RCC 7860 (cell line): ENCODE results near the gene SASH1.

Source experiments
- DNase-seq: peaks from one replicate; pipeline ENCODE4 v3.0.0-alpha.2; 2015; ENCODE audit warnings: low spot score
- FAIRE-seq: peaks from 2 replicates; lab custom pipeline; 2012; peaks lifted over from hg19 to GRCh38; lab: Jason Lieb, UNC

SASH1 gene

DNA sequence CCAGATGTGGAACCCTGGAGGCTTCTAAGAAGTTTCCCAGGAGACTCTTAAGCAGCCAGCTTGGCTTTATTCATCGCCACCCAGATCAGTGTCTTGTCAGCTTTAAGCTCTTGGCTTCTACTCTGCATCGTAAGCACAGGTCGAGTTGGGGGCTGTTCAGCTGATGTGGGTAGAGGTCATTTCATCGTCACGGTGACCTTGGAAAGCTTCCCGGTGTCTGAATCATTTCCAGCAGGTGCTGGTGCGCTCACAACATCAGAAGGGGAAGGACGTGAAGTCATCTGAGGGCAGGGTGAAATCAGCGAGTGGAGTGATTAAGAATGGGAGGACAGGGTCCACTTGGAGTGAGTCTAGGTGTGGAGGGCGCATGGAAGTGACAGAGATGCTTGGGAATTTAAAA, 112.6 kb downstream of the SASH1 start:
- FAIRE-seq: no peak
- no peak for DNase-seq

DNA sequence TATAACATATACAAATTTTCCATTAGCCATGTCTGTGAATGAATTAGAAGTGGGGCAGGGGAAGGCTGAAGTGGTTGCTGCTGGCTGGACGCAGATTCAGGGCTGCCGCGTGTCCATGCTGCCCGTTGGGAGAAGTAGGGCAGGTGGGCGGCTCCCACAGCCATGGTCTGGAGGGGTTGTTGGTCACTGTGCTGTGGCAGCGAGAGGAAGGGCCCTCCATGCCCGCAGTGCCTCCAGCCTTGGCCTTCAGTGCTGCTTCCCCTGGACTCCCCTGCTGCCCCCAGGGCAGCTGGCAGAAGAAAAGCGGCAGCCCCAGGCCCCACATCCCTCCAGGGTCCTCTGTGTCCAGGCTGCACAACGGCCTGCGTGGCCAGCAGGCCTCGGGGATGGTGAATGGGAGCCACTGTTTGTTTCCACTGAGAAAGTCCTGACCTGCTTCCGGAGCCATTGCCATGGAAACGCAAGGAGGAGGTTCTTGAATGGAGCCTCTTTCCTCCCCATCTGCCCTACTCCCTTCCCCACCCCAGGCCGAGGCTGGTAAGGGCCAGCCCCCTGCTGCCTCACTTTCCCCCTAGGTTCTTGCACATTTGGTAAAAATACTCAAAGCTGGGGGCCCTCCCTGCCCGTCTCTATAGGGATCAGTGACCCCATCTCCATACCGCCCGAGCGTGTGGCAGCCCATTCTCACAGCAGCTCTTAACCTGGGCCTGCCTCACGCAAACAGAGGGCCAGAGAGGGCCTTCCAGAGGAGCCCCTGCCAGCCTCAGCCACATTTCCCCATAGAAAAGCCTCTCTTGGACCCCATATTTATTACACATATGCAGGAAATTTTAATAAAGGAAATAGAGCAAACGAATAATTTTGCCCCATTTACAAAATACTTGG, 113.3 kb downstream of the SASH1 start:
- DNase-seq (no peak), FAIRE-seq (no peak)

DNA sequence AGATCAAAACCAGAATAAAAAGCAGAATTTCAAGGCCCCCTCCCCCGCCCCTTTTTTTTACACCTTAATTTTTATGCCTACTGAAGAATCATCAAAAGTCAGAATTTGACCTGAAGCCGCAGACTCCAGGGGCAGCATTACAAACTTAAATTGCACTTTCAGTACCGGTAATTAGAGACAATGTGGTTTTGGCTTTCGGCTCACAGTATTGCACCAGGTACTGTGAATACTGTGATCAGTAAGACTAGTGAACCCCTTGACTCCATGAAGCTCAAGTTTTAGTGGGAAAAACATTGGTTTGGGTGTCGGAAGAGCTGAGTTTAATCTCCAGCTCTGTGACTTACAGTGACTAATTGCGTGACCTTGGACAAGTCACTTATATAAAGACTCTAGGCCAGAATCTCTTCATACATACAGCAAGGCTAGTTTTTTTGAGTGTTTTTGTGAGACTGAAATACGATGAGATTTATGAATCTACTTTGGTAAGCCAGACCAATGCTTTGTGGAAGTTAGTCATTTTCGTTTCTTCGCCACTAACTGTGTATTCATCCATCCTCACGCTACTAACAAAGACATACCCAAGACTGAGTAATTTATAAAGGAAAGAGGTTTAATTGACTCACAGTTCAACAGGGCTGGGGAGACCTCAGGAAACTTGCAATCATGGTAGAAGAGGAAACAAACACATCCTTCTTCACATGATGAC, 114.7 kb downstream of the SASH1 start:
- DNase-seq (no peak), FAIRE-seq (no peak)

DNA sequence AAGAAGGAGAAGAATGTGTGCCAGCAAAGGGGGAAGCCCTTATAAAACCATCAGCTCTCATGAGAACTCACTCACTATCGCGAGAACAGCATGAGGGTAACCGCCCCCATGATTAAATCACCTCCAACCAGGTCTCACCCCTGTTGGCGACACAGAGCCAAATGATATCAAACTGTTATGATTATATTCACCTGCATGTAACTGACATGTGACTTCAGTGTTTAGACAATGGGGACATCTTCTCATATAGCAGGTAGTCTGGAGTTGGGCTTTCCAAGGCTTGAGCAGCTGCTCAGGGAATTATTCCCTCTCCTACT, 115.2 kb downstream of the SASH1 start:
- no peak for DNase-seq
- no peak for FAIRE-seq

DNA sequence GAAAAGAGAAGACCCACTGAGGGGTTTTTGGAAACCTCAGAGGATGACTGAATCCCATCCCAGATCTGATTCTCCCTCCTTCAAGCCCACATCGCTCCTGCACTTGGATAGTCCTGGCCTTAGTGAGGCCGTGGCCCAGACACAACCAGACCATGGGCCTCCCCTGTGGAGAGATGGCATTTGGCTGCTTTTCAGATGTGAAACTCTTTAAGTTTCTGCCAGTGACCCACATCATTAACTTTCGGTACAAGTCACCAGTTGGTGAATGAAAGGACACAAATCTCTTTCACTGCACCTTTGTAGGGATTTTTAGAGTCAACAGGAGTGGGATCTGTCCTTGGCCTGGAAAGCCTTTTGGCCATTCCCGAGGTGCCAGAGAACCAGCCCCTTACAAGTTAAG, 116.6 kb downstream of the SASH1 start:
- FAIRE-seq (no peak), DNase-seq (no peak)

DNA sequence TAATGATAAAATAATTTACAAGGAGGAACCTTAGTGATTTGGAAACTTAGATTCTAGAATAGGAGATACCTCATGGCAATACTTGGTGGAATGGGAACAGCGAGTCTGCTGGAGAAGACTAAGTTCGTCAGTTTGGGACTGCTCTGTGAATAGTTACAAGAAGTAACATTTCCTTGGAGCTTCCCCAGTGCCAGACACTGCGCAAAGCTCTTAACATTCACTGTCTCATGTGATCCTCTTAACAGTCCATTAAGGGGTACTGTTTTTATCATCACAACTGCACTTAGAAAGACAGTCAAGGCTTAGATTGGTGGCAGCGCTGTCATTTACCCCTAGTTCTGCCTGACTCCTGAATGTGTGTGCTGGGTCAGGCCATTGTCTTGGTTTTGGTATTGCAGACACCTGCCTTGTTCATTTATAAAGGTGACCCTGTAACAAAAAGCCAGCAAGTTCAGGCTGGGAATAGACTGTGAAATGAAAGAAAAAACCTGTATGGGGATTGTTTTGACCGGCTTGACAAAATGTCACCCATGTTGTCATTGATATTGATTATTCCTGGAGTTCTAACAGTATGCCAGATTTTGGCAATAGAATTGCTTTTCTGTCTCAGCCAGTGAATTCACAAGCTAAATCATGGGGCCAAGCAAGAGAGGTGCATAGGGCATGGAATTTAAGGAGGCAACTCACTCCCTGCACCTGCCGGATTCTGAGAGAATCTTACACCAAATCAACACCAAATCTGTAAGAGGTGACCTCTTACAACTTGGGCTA, 118.4 kb downstream of the SASH1 start:
- DNase-seq (no peak), FAIRE-seq (no peak)

DNA sequence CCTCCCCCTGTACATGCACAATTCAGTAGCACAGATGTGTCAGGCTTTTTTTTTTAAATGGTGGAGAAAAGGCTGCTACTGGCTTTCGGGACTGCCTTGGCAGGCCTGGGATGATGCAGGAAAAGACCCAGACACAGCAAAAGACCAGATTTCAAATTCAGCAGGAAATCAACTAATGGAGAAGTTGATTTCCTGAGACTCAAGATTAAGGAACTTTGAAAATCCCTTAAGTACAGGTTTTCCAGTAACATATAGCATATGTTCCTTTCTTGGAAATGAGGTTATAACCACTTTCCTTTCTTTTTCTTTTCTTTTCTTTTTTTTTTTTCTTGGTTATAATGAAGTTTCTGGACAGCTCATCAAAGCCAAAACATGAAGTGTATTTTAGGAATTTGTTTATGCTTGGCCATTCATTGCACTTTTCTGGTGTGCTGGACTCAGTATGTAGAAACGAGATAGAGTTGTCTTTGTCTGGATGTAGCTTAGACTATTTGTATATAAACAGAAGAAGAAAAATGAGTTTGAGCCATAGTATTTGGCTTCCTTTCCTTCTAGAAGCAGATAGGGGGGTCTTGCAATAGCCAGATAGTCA, 119.4 kb downstream of the SASH1 start:
- DNase-seq: no peak
- no peak for FAIRE-seq

DNA sequence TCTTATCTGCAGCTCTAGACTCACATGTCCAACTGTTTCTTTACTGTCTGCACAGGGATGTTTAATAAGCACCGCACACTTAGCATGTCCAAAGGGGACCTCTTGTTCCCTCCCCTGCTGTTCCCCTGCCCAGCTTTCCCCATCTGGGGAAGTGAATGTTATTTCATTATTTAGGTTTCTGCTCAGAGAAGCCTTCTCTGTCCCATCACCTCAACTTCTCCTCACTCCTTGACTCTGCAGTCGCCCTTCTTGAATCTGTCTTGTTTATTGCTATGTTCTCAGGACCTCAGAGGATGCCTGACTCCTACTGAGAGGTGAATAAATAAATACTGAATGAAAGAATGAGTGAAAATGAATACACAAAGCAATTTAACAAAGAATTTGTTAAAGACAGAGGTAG, 121.0 kb downstream of the SASH1 start:
- no peak for DNase-seq
- no peak for FAIRE-seq

DNA sequence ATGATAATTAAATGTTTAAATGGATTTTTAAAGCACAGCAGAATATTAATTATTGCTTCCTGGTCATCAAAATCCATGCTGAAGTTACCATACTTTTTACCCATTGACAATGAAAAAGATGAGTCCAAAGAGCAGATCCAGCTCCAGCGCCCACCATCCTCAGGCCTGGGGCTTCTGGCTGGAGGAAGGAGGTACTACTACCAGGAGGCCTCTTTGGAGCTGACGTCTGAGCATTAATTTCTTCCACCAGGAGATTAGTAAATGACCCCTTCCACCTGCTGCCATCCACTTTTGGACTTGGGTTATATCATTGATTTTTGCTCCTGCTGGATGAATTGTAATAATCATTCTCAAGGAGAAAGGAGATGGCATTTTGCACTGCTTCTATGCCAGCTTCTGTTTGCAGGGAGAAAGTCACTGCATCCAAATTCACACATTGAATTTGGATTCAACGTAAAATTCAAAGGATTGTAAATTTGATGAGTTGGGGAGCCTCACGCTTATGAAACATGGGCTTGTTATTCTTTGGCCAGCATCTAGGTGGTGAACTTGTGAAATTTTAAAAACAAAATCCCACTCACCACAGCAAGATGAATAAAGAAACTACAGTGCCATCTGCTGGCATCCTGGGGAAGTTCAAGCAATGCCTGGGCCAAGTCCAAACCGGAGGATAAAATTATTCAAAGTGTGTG, 121.8 kb downstream of the SASH1 start:
- peak; percentile 79 for FAIRE-seq
- peak; percentile 42 for DNase-seq

DNA sequence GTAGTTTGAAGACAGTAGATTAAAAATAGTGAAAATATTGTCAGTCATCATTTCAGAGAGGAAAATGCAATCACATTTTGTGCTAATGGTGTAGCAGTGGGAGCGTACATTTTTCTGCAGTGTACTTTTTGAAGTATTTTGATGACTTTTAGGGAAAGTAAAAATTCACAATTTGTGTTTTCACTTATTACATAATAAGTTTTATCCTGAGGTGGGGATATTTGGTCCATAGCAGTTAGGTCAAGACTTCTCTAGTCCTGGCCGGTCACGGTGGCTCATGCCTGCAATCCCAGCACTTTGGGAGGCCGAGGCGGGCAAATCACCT, 122.3 kb downstream of the SASH1 start:
- FAIRE-seq: no peak

DNA sequence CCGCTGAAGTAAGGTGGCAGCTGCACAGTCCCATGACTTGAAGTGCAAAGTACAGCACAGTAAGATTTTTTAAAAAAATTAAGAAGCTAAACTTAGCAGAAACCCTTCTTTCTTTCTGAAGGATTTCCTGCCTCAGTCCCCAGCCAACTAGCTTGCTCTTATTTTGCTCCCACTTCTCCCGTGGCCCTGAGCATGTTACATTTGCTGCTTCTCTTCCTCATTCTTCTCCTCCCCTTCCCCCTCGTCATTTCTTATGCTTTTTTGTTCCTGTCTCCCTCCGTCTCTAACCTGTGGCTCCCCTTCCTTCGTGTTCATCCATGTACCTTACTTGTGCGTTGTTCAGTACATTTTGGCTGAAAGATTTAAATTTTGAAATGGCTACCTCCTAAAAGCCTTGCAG, 123.0 kb downstream of the SASH1 start:
- FAIRE-seq: no peak
- no peak for DNase-seq

More for the DNA sequence above, 122.3 kb downstream of the SASH1 start:
- no peak for DNase-seq

DNA sequence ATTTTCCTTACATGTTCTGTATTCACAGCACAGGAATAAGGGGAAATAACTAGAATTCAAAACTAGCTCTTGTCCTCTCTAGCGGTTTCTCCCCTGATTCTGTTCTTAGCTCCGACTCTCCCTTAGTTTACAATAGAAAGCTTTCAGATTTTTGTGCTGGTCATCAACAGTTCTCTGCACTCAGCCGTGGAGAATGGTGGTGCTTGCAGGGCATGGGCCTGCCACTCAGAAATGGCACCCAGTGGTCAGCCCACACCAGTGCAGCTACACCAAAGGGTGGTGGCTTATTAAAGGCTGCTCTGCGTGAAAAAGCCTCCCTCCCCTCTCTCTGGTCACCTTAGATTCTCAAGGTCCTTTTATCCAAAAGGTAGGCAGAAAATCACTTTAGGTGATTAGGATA, 123.5 kb downstream of the SASH1 start:
- no peak for FAIRE-seq
- no peak for DNase-seq

DNA sequence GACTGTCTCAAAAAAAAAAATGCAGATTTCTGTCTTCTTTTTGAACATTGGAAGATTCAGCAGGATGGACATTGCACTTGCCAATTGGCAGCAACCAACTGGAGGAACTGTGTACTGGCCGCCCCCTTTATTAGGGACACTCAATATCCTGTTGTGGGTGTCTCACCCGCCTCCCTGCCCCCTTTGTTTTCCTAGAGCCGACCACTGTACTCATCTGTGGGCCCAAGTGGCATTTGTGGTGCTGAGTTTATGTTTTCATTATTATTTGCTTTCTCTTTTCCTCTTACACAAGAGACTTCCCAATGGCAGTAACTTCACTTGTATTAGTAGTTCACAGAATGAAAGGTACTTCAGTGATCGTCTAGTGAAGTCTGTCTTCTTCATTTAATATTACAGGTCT, 125.3 kb downstream of the SASH1 start:
- DNase-seq (no peak), FAIRE-seq (no peak)

DNA sequence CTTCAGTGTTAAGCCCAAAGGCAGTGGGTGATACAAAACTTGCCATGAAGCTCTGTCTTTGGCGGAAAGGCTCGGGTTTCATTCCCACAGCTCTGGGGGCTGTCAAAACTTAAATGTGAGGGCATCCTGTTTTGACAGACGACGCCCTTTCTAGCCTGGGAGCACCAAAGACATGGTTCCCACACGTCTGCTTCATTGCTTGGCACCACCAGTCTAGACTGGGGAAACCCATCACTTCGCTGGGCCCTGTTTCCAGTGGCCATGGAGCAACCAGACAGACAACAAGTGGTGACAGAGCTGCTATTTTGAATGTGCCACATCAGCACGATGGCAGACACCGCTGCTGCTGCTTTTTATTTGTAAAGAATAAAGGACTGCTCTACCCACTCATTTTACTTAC, 127.5 kb downstream of the SASH1 start:
- FAIRE-seq (no peak), DNase-seq (no peak)

DNA sequence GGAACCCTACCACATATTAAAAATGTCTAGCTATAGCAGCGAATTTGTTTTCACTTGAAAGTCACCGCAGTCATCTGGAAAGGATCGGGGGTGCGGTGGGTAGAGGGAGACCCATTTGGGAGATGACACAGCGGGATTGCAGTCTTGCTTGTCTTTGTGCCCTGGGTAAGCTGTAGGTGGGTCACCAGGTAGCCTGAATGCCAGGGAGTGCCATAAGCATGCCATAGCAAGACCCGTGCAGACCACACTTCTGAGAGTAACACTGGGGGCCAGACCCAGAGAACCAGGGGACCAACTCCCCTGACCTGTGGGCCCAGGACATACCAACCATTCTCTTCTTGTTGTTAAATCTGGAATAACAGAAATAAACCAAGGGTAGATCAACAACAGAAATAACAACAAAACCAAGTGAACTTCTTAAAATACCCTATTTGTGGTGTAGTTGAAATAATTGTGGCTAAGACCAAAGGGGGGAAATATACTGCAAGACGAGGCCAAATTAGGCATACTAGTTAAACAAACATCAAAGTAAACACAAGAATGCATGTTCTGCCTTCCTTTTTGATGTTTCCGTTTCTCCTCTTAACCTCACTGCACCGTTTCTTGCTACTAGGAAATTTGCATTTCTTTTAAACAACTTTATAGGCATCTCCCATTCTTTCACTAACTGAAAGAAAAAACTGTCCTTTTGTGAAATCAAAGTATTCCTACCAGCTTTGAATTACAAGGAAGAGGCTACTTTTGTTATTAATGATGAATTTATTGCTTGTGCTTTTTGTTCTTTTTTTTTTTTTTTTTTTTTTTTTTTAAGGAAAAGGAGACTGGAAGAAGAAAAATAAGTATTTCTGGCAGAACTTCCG, 128.2 kb downstream of the SASH1 start:
- DNase-seq (no peak), FAIRE-seq (no peak)

DNA sequence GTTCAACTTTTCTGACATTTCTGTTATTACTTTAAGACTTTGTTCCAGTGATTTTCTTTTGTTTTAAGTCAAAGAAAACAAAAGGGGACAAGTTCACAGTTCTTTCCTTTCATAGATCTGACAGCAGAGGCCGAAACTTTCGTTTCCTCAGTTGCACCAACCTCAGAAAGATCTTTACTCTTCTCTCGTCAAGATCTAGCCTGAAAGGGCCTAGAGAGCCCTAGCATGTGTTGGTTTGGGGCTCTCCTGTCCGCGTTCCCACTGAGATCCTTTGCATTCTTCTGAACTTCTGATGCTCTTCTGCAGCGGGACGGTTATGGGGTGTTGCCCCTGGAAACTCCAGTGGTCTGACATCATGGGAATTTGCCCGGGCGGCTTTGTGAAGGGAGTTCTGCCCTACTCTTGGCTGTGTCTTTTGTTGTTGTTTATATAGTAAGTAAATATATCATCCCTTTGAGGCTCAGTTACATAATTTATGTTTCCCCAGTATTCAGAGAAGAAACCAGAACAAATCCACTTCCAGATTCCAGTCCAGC, 129.1 kb downstream of the SASH1 start:
- DNase-seq (no peak), FAIRE-seq (no peak)

DNA sequence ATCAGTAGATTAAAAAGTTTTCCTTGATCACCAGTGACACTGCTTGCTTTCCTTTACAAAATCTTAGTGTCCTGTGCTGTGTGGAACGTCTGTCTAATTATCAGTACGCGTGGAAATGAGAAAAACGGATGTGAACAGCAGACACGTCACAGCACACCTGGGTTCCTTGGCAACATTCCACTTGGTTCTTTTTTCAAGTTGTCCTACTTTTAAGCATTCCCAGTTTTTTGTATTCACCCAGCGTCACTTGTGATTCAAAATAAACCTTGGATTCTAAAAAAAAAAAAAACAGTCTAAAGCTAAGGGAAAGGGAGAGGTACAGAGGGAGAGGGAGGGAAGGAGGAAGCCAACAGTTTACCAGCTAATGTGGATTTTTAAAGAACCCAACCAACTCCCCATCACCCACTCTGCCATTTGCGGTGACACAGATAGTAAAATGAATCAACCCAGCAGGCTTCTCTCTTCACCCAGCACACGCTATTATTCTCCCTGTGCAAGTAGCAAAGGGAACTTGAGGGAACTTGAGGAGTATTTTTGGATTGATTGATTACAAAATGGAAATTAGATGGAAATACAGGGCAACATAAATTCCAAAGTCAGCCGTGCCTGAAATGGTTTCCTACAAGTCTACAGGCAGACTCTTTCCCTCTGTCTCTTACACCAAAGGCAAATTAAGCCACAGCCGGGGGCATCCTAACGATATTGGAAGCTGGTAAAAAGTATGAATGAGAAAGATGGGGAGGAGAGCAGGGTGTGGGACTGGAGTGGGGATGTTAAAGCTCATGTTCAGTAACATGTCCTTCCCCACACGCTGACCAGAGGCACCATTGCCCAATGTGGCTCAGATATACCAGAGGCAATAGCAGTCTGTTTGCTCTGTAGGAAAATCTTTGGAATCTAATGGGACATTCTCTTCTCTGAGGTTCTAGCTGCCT, 129.8 kb downstream of the SASH1 start:
- DNase-seq (no peak), FAIRE-seq (no peak)

DNA sequence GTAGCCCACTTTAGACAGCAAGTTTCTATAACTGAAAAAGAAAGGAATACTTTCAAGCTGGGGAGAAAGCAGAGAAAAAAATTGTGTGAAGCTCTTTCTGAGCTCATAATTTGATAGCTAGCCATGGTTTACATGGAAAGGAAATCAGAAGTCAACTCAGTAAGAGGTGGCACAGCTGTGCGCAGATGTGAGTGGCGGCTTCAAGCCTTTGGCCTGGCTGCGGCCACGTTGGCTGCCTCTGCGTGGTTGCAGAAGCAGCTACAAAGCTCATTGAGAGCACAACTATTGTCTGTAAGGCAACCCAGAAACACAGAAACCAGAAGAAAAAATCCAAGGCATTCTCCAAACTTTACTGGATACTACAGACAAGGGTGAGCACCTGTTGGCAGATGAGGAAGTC, 136.9 kb downstream of the SASH1 start:
- no peak for DNase-seq
- no peak for FAIRE-seq

DNA sequence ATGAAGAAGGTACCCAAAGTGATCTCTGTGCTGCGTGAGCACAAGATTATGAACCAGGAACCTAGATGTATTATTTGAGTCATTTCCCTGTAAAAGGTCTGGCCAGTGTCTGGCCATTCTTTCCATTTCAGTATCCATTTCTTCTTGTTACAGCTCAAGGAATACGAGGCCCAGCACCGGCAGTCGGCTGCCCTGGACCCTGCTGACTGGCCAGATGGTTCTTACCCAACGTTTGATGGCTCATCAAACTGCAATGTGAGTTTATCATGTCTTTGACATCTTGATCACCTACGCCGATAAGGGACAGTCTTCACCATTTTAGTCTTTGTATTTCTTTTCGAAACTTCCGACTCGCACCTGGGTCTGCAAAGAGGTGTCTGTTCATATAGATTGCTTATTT, 144.8 kb downstream of the SASH1 start:
- FAIRE-seq (no peak), DNase-seq (no peak)
